Measurements from ENCODE around the gene SGO2. TPM values are rescaled to one million over a fixed set of nuclear protein-coding genes. Genes with fewer than 3 reads are reported as not detected.
"Not testable (repeated sequence)": the region's sequence is repeated elsewhere in the genome, so short reads cannot be mapped to it uniquely, and the experiment has no call there.

The SGO2 gene
- total RNA-seq, 2 experiments from 2014 or later = 50.2 to 58.4 TPM

- Mint-ChIP-seq H3K9me3 (no peaks in the 10 kb centered on the region), H3K4me1 (ENCODE audit: low read depth) (no peaks in the 10 kb centered on the region), H3K4me3 (no peak overlapping the region), H3K36me3 (ENCODE audit: low read depth) (no peaks in the 10 kb centered on the region), H3K27me3 (peaks cover 8% of the 10 kb centered on the region), H3K27ac (no peak overlapping the region)
- TF ChIP-seq CTCF (IDR thresholded peaks at IDR 0.05) = no peak
- intact Hi-C loops (cut with micrococcal nuclease) = no loop called here
- POLR2A ChIA-PET = no interaction called here
- CTCF ChIA-PET = interaction anchor here (1.7 to 1.9 kb wide), 2 partner anchors 8 to 47 kb away, joined by 4 to 5 read pairs; no protein-coding TSS in a partner anchor
- no peak for ATAC-seq
- DNase-seq = no peak
Measured at GRCh38 chr2:200625282-200625681, 99.3 kb downstream of the SGO2 start.

- POLR2A ChIA-PET = interaction anchor here (0.7 kb wide), 1 partner anchor 1354 kb away, joined by 3 read pairs; no protein-coding TSS in a partner anchor
- no peak for TF ChIP-seq CTCF (IDR thresholded peaks at IDR 0.05)
- no peaks in the 10 kb centered on the region for H3K9me3 Mint-ChIP-seq
- peaks cover 10% of the 10 kb centered on the region for H3K27me3 Mint-ChIP-seq
- intact Hi-C loops (cut with micrococcal nuclease) = no loop called here
- no peak overlapping the region for H3K27ac Mint-ChIP-seq
- no peak overlapping the region for H3K4me3 Mint-ChIP-seq
- H3K36me3 Mint-ChIP-seq (ENCODE audit: low read depth) = no peaks in the 10 kb centered on the region
- ATAC-seq (no peak), DNase-seq (no peak)
- no peaks in the 10 kb centered on the region for H3K4me1 Mint-ChIP-seq (ENCODE audit: low read depth)
- CTCF ChIA-PET = interaction anchor here (1.7 to 1.9 kb wide), 2 partner anchors 9 to 47 kb away, joined by 4 to 5 read pairs; no protein-coding TSS in a partner anchor
Measured at GRCh38 chr2:200625958-200626363, 100.0 kb downstream of the SGO2 start.

GRCh38 chr2:200627110-200627770 is 101.2 kb downstream of the SGO2 start:
- DNase-seq = no peak
- no peak overlapping the region for H3K4me3 Mint-ChIP-seq
- intact Hi-C loops (cut with micrococcal nuclease) = no loop called here
- POLR2A ChIA-PET = no interaction called here
- peaks cover 10% of the 10 kb centered on the region for H3K27me3 Mint-ChIP-seq
- H3K4me1 Mint-ChIP-seq (ENCODE audit: low read depth) = no peaks in the 10 kb centered on the region
- H3K9me3 Mint-ChIP-seq = no peaks in the 10 kb centered on the region
- ATAC-seq = no peak
- TF ChIP-seq CTCF (IDR thresholded peaks at IDR 0.05) = no peak
- H3K27ac Mint-ChIP-seq = no peak overlapping the region
- CTCF ChIA-PET = interaction anchor here (1.7 kb wide), 1 partner anchor 10 kb away, joined by 4 read pairs; no protein-coding TSS in a partner anchor
- H3K36me3 Mint-ChIP-seq (ENCODE audit: low read depth) = no peaks in the 10 kb centered on the region

- intact Hi-C loops (cut with micrococcal nuclease); H3K9me3 Mint-ChIP-seq; POLR2A ChIA-PET; CTCF ChIA-PET; H3K27ac Mint-ChIP-seq; H3K4me3 Mint-ChIP-seq; H3K36me3 Mint-ChIP-seq (ENCODE audit: low read depth); DNase-seq; H3K27me3 Mint-ChIP-seq; H3K4me1 Mint-ChIP-seq (ENCODE audit: low read depth); ATAC-seq: not testable (repeated sequence)
Measured at GRCh38 chr2:200628461-200628860, 102.5 kb downstream of the SGO2 start.

- intact Hi-C loops (cut with micrococcal nuclease) = no loop called here
- POLR2A ChIA-PET = no interaction called here
Measured at GRCh38 chr2:200631287-200631686, 105.3 kb downstream of the SGO2 start.

More at GRCh38 chr2:200631287-200631686, 105.3 kb downstream of the SGO2 start:
- Mint-ChIP-seq H3K9me3 (peaks cover 4% of the 10 kb centered on the region), H3K4me1 (ENCODE audit: low read depth) (no peaks in the 10 kb centered on the region), H3K27me3 (peaks cover 6% of the 10 kb centered on the region), H3K27ac (no peak overlapping the region), H3K36me3 (ENCODE audit: low read depth) (no peaks in the 10 kb centered on the region), H3K4me3 (no peak overlapping the region)
- ATAC-seq = no peak
- no peak for DNase-seq
- CTCF ChIA-PET = interaction anchor here (1.6 kb wide), 1 partner anchor 9 kb away, joined by 4 read pairs; no protein-coding TSS in a partner anchor
- no peak for TF ChIP-seq CTCF (IDR thresholded peaks at IDR 0.05)

Other genes with a start within 250 kb of the SGO2 start
- gene SPATS2L, start 219.5 kb upstream of the SGO2 start, total RNA-seq = 1 to 10 TPM; 5.7 to 9.0 TPM
- 10 to 100 TPM; 15.2 to 16.7 TPM for gene KCTD18, start 16.1 kb upstream of the SGO2 start, total RNA-seq
- under 1 TPM; 0.54 to 0.69 TPM for gene AOX1, start 59.8 kb downstream of the SGO2 start, total RNA-seq